GM12878 (cell line): ENCODE data around the gene CCNT2. TPM values are rescaled to one million over a fixed set of nuclear protein-coding genes. Genes with fewer than 3 reads are reported as not detected.

Experiments used
- ATAC-seq: fragments of 200-7000 bp; cut with Tn5 transposase; 3 replicates; pipeline ENCODE4 v1.9.1; 2020; ENCODE audit warnings: mild to moderate bottlenecking, moderate library complexity
- BruUV-seq: library from RNA; stranded (reverse); fragments of 400-500 nt; replicated peaks from 2 replicates; lab custom pipeline; 2021; lab: Mats Ljungman, UMichigan
- CTCF ChIA-PET: fragments of 300-600 bp; sonication (Branson Sonifier 250); formaldehyde crosslinking; extraction: SDS; loops from one replicate; lab custom pipeline; 2021; ENCODE audit warnings: inconsistent platforms; lab: Yijun Ruan, JAX
- POLR2A ChIA-PET: fragments of 350-600 bp; formaldehyde crosslinking; extraction: SDS; loops from one replicate; lab custom pipeline; 2021; ENCODE audit warnings: inconsistent platforms; lab: Charles Lee
- RAD21 ChIA-PET: fragments of 300-600 bp; sonication (Branson Sonifier 250); formaldehyde crosslinking; loops from one replicate; lab custom pipeline; 2023; ENCODE audit warnings: antibody characterized with exemption; ENCODE audit not compliant: unreplicated experiment; lab: Charles Lee
- SMC1A ChIA-PET: fragments of 300-600 bp; sonication (Branson Sonifier 250); formaldehyde crosslinking; loops from one replicate; lab custom pipeline; 2023; ENCODE audit not compliant: unreplicated experiment, uncharacterized antibody; lab: Charles Lee
- DNase-seq: peaks from one replicate; pipeline ENCODE4 v3.0.0-alpha.2; 2011; ENCODE audit warnings: low read depth, low spot score
- FAIRE-seq: peaks from 3 replicates; lab custom pipeline; 2011; peaks lifted over from hg19 to GRCh38; lab: Jason Lieb, UNC
- H2AFZ ChIP-seq: 2 replicates; pipeline ENCODE4 v1.6.0; 2011; ENCODE audit warnings: low read depth, low read length, control low read depth; ENCODE audit not compliant: control insufficient read depth
- H3K27ac ChIP-seq: 2 replicates; pipeline ENCODE4 v1.5.1; 2011; ENCODE audit warnings: control low read depth; ENCODE audit not compliant: control insufficient read depth, insufficient read depth
- H3K27me3 ChIP-seq, 2 experiments: replicated peaks in 1 of 2; 2 replicates each; pipeline versions ENCODE4 v1.6.0 to v1.6.1; 2011; ENCODE audit warnings: low read length in 1 of 2; ENCODE audit not compliant: control insufficient read depth in 2 of 2, insufficient read depth in 2 of 2
- H3K36me3 ChIP-seq, 2 experiments: 2 replicates each; pipeline ENCODE4 v1.5.1; 2011; ENCODE audit warnings: low read length in 1 of 2; ENCODE audit not compliant: control insufficient read depth in 2 of 2, insufficient read depth in 2 of 2
- H3K4me1 ChIP-seq: 2 replicates; pipeline ENCODE4 v1.6.1; 2011; ENCODE audit warnings: mild to moderate bottlenecking, low read length, moderate library complexity, mixed read lengths; ENCODE audit not compliant: control insufficient read depth, insufficient read depth
- H3K4me2 ChIP-seq: 2 replicates; pipeline ENCODE4 v1.6.0; 2011; ENCODE audit warnings: control low read depth; ENCODE audit not compliant: control insufficient read depth, insufficient read depth
- H3K4me3 ChIP-seq: fragments of 200-600 bp; sonication (generic); 2 replicates; pipeline ENCODE4 v1.5.1; 2016
- H3K79me2 ChIP-seq: 2 replicates; pipeline ENCODE4 v1.6.0; 2011; ENCODE audit warnings: low read length; ENCODE audit not compliant: control insufficient read depth, insufficient read depth
- H3K9ac ChIP-seq: 2 replicates; pipeline ENCODE4 v1.8.0; 2011; ENCODE audit warnings: low read length, control low read depth, mixed read lengths; ENCODE audit not compliant: control insufficient read depth, insufficient read depth
- H3K9me3 ChIP-seq: replicated peaks from 3 replicates; pipeline ENCODE4 v1.5.1; 2011; ENCODE audit warnings: mild to moderate bottlenecking, low read length; ENCODE audit not compliant: control insufficient read depth, insufficient read depth
- H4K20me1 ChIP-seq: 2 replicates; pipeline ENCODE4 v1.6.0; 2011; ENCODE audit not compliant: control insufficient read depth, insufficient read depth
- ATF3 ChIP-seq: IDR thresholded peaks from 2 replicates; pipeline ENCODE4 v1.6.1; 2011; ENCODE audit warnings: low read depth, mild to moderate bottlenecking, low read length, moderate library complexity, borderline replicate concordance; ENCODE audit errors: extremely low read depth
- CEBPZ ChIP-seq: fragments of 150-350 bp; IDR thresholded peaks from 2 replicates; pipeline ENCODE4 v1.6.1; 2016; ENCODE audit warnings: low read depth, low read length
- E2F4 ChIP-seq: IDR thresholded peaks from 2 replicates; pipeline ENCODE4 v1.6.1; 2012; ENCODE audit warnings: low read depth, low read length, improper control_type of control experiment
- ETV6 ChIP-seq, 2 experiments: fragments of 450-650 bp in 1 of 2; IDR thresholded peaks in 1 of 2; conservative IDR thresholded peaks in 1 of 2; 2 replicates each; pipeline ENCODE4 v1.6.1; 2014; ENCODE audit warnings: antibody characterized with exemption in 1 of 2, borderline replicate concordance in 1 of 2, low read depth in 1 of 2, mild to moderate bottlenecking in 1 of 2, moderate library complexity in 1 of 2
- GATAD2B ChIP-seq: fragments of 450-650 bp; conservative IDR thresholded peaks from 2 replicates; pipeline ENCODE4 v1.6.1; 2017; ENCODE audit warnings: low read depth, mild to moderate bottlenecking, moderate library complexity
- HDAC2 ChIP-seq: fragments of 200-600 bp; sonication (generic); IDR thresholded peaks from 2 replicates; pipeline ENCODE4 v1.6.1; 2017
- NFYA ChIP-seq: IDR thresholded peaks from 2 replicates; pipeline ENCODE4 v1.6.1; 2011; ENCODE audit warnings: low read depth, mild to moderate bottlenecking, low read length, improper control_type of control experiment, borderline replicate concordance
- PBX3 ChIP-seq: IDR thresholded peaks from 2 replicates; pipeline ENCODE4 v1.6.1; 2011; ENCODE audit warnings: mild to moderate bottlenecking, low read depth, low read length, moderate library complexity; ENCODE audit not compliant: insufficient replicate concordance
- RBBP5 ChIP-seq: fragments of 200-600 bp; sonication (generic); conservative IDR thresholded peaks from 2 replicates; pipeline ENCODE4 v1.6.1; 2016
- RELA ChIP-seq: fragments of 450-650 bp; IDR thresholded peaks from 2 replicates; pipeline ENCODE4 v1.8.0; 2014; ENCODE audit warnings: borderline replicate concordance; ENCODE audit not compliant: partially characterized antibody
- SIX5 ChIP-seq: IDR thresholded peaks from 2 replicates; pipeline ENCODE4 v1.6.1; 2011; ENCODE audit warnings: mild to moderate bottlenecking, low read depth, low read length, moderate library complexity; ENCODE audit not compliant: severe bottlenecking
- SP1 ChIP-seq: IDR thresholded peaks from one replicate; pipeline ENCODE4 v1.6.1; 2011; ENCODE audit warnings: low read depth, low read length
- WGBS: methylation state at CpG from one replicate; pipeline ENCODE4 v1.1.6; 2016; ENCODE audit warnings: low lambda C conversion rate; ENCODE audit not compliant: insufficient replicate concordance, insufficient coverage; ENCODE audit errors: missing lambda C conversion rate; 5-methylcytosine and 5-hydroxymethylcytosine counted together
- in situ Hi-C: fragments of 300-500 bp; cut with MboI; formaldehyde crosslinking; loops from 9 replicates; pipeline ENCODE4 v1.14.3; 2018; ENCODE audit warnings: mixed read lengths
- intact Hi-C: fragments of 100-400 bp; cut with micrococcal nuclease; formaldehyde crosslinking; loops from one replicate; pipeline ENCODE4 v1.14.2; 2022; ENCODE audit not compliant: unreplicated experiment
- polyA plus RNA-seq, 11 experiments: library from polyadenylated mRNA; depleted of rRNA in 4 of 11; unstranded in 6 of 11; stranded (reverse) in 5 of 11; fragments of >200 nt; fragmentation: Nextera tagmentation in 4 of 11; fragmentation: Illumina TruSeq in 1 of 11; extraction: Ambion mirVana in 4 of 11; extraction: Trizol in 1 of 11; gene quantifications; 1 replicate in 1 of 11; 2 replicates in 10 of 11; pipeline versions ENCODE4 v1.2.1 to v1.2.3, GENCODE V29; 2011 to 2016; ENCODE audit warnings: inconsistent platforms in 2 of 11, missing spikeins in 2 of 11, low read depth in 1 of 11
- total RNA-seq, 4 experiments: library from RNA; depleted of rRNA in 3 of 4; stranded (reverse); fragments of >200 nt in 3 of 4; fragmentation: Illumina TruSeq in 1 of 4; extraction: Trizol in 1 of 4; gene quantifications; 2 replicates each; pipeline versions ENCODE4 v1.2.1 to v1.2.3, GENCODE V29; 2013 to 2021

Gene CCNT2
- total and polyA plus RNA-seq, 10 of the 15 experiments (the other 5 are each of a cell fraction or from before 2014, with no cell fraction given) = 6.0 to 25.6 (median 20.0) TPM

- no peak for TF ChIP-seq CEBPZ
Observed at GRCh38 chr2:134924912-134925311, 6.3 kb downstream of the CCNT2 start (continued).

GRCh38 chr2:134926231-134926931 is 7.8 kb downstream of the CCNT2 start:
- Histone ChIP-seq H3K36me3 (peaks cover 2 to 24% of the 10 kb centered on the region in 2 experiments; a peak in 3 of 4 replicates), H3K27ac (no peak overlapping the region), H3K4me1 (no peaks in the 10 kb centered on the region), H3K9ac (no peak overlapping the region), H3K27me3 (no peaks in the 10 kb centered on the region), H3K9me3 (no peaks in the 10 kb centered on the region; the same call in 2 of the 3 replicates), H3K4me2 (peak overlapping the region; percentile 66; the same call in 1 of the 2 replicates), H2AFZ (no peak overlapping the region), H3K4me3 (no peak overlapping the region), H3K79me2 (peaks cover 95% of the 10 kb centered on the region), H4K20me1 (0 out of 2 replicates have a peak, but pooled peaks cover 8% of the 10 kb centered on the region)
- CTCF ChIA-PET = interaction anchor here (1.5 to 2.6 kb wide), 4 partner anchors 10 to 63 kb away, joined by 3 to 6 read pairs (median 4); no protein-coding TSS in a partner anchor
- peak; percentile 15; the same call in 2 of the 3 replicates for ATAC-seq
- SMC1A ChIA-PET = interaction anchor here (0.7 to 1.3 kb wide), 4 partner anchors 9 to 35 kb away, joined by 3 to 5 read pairs (median 4); no protein-coding TSS in a partner anchor
- no peak for FAIRE-seq
- in situ Hi-C loops = no loop called here
- POLR2A ChIA-PET = interaction anchor here (0.7 to 1.7 kb wide), 3 partner anchors 8 to 210 kb away, joined by 3 to 4 read pairs (median 4); partner anchors contain the start of gene CCNT2
- TF ChIP-seq GATAD2B = no peak
- no peak for TF ChIP-seq ATF3
- no peak for TF ChIP-seq SIX5
- TF ChIP-seq RBBP5 = no peak
- no peak for TF ChIP-seq RELA
- TF ChIP-seq E2F4 = no peak
- TF ChIP-seq HDAC2 = no peak
- TF ChIP-seq PBX3 = no peak
- no peak for TF ChIP-seq SP1
- TF ChIP-seq NFYA = no peak
- no peak for TF ChIP-seq ETV6 (conservative IDR thresholded peaks at IDR 0.05 in 1 of 2, IDR thresholded peaks at IDR 0.05 in 1 of 2; ENCODE audit: borderline replicate concordance in 1 of 2, low read depth in 1 of 2)
- no TSS peak for BruUV-seq
- DNase-seq = no peak
- 98% methylated on average over 3 of the region's 3 CpGs for WGBS
- RAD21 ChIA-PET = interaction anchor here (0.7 kb wide), 1 partner anchor 63 kb away, joined by 3 read pairs; no protein-coding TSS in a partner anchor
- intact Hi-C loops = no loop called here
